ENCODE results near the gene TIGD6. TPM values are rescaled to one million over a fixed set of nuclear protein-coding genes. Genes with fewer than 3 reads are reported as not detected.
"Not testable (repeated sequence)": the region's sequence is repeated elsewhere in the genome, so short reads cannot be mapped to it uniquely, and the experiment has no call there.

Gene TIGD6
- 1 to 10 TPM; 2.6 to 3.1 TPM for total RNA-seq

- Mint-ChIP-seq H3K4me1 (ENCODE audit: low read depth) (peaks cover 41% of the 10 kb centered on the region), H3K9me3 (no peaks in the 10 kb centered on the region), H3K27ac (peak within 1 kb of the TSS; percentile 97), H3K27me3 (ENCODE audit: low read depth) (no peaks in the 10 kb centered on the region), H3K36me3 (ENCODE audit: insufficient read depth in 2 of 2) (peaks cover 10 to 12% of the 10 kb centered on the region in 2 donors), H3K4me3 (peak within 1 kb of the TSS; percentile 93)
- DNase-seq, result peak; percentile 92 to 93
- peak; percentile 88 to 90 for ATAC-seq (replicated peaks in 1 of 2)
Observed at GRCh38 chr5:150000256-150000989, at the start of gene TIGD6, which contains the start of gene HMGXB3. TIGD6 (minus strand) TSS chr5:150000654; CDS start chr5:149996348, 4,306 bp downstream. HMGXB3 (plus strand) TSS chr5:150000739; CDS start chr5:150004853, 4,114 bp downstream.

GRCh38 chr5:150046031-150046430 is 45.6 kb upstream of the TIGD6 start:
- H3K27ac Mint-ChIP-seq, result no peak overlapping the region
- no peaks in the 10 kb centered on the region for H3K4me1 Mint-ChIP-seq (ENCODE audit: low read depth)
- H3K4me3 Mint-ChIP-seq, result no peak overlapping the region
- no peaks in the 10 kb centered on the region for H3K9me3 Mint-ChIP-seq
- DNase-seq (no peak), ATAC-seq (replicated peaks in 1 of 2) (peak in 1 of 2 donors; percentile 52)
- H3K27me3 Mint-ChIP-seq (ENCODE audit: low read depth), result no peaks in the 10 kb centered on the region
- H3K36me3 Mint-ChIP-seq (ENCODE audit: insufficient read depth in 2 of 2), result peaks cover 9 to 17% of the 10 kb centered on the region in 2 donors

GRCh38 chr5:150045549-150045948 is 45.1 kb upstream of the TIGD6 start:
- H3K36me3 Mint-ChIP-seq (ENCODE audit: insufficient read depth in 2 of 2), result peaks cover 8 to 17% of the 10 kb centered on the region in 2 donors
- no peak for ATAC-seq (replicated peaks in 1 of 2)

DNA sequence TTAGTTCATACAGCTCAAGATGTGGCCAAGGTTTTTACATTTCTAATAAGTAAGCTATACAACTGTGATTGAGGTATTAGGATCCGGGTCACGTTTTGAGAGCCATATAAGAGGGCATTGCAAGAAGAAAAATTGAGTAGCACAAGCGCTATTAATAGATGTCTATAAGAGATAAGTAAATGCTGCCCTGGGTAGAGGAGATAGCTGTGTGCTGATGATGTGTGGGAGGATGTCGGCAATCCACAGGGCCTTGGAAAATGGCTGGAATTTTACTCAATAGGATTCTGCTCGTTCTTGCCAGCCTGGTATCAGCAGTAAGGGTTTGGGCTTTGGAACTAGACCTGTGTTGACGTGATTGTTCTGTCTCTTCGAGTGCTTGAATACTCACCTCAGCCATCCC is 44.3 kb upstream of the TIGD6 start:
- Mint-ChIP-seq H3K27me3 (ENCODE audit: low read depth) (no peaks in the 10 kb centered on the region), H3K27ac (peak overlapping the region; percentile 35), H3K36me3 (ENCODE audit: insufficient read depth in 2 of 2) (peaks cover 8 to 15% of the 10 kb centered on the region in 2 donors), H3K4me1 (ENCODE audit: low read depth) (no peaks in the 10 kb centered on the region), H3K4me3 (no peak overlapping the region), H3K9me3 (no peaks in the 10 kb centered on the region)
- DNase-seq, result no peak
- ATAC-seq (replicated peaks in 1 of 2), result no peak

More at GRCh38 chr5:150045549-150045948, 45.1 kb upstream of the TIGD6 start:
- Mint-ChIP-seq H3K27me3 (ENCODE audit: low read depth) (no peaks in the 10 kb centered on the region), H3K9me3 (no peaks in the 10 kb centered on the region), H3K4me1 (ENCODE audit: low read depth) (no peaks in the 10 kb centered on the region), H3K4me3 (no peak overlapping the region), H3K27ac (no peak overlapping the region)
- no peak for DNase-seq

DNA sequence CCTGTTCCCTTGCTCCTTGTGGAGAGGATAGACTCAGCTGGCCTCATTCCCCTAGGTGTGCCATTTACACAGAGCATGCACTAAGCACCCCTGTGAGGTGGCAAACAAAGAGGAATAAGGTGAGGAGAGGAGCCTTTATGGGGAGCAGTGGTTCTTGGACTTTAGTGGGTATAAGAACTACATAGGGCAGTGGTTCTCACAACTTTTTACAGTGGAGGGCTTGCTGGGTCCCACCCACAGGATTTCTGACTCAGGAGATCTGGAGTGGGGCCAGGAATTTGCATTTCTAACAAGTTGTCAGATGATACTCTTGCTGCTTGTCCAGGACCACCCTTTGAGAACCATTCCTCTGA is 43.9 kb upstream of the TIGD6 start:
- no peak for ATAC-seq (replicated peaks in 1 of 2)
- H3K4me3 Mint-ChIP-seq, result no peak overlapping the region
- peaks cover 8 to 14% of the 10 kb centered on the region in 2 donors for H3K36me3 Mint-ChIP-seq (ENCODE audit: insufficient read depth in 2 of 2)
- no peak for DNase-seq
- no peaks in the 10 kb centered on the region for H3K4me1 Mint-ChIP-seq (ENCODE audit: low read depth)
- H3K9me3 Mint-ChIP-seq, result no peaks in the 10 kb centered on the region
- H3K27ac Mint-ChIP-seq, result no peak overlapping the region
- H3K27me3 Mint-ChIP-seq (ENCODE audit: low read depth), result no peaks in the 10 kb centered on the region

DNA sequence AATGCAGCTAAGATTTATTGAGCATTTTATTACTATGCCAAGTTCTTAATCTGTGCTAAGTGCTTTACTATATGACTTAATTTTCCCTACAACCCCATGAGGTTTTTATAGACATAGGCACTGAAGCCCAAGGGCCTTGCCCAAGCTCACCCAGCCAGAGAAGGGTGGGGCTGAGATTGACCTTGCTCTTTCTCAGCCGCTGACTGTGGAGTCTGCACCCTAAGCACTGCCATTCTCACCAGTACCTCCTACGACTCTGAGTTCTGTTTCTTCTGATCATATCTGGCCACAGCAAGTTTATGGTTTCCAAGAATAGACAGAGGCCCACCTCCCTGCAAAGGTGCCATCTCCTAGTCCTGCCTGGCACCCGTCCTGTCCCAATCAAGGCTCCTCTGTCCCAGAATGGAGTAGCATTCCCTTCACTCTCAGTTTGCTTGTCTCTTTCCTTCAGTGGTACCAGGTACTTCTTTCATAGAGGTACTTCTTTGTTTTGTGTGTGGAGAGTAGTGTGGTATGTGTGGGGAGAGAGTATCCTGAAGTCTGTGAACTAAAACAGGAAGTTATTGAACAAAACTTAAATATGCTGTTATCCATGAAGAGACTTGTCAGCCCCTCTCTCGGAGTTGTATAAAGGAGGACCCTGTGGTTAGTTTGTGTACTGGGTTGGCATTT is 43.3 kb upstream of the TIGD6 start:
- no peak for DNase-seq
- Mint-ChIP-seq H3K27me3 (ENCODE audit: low read depth) (no peaks in the 10 kb centered on the region), H3K4me3 (no peak overlapping the region), H3K9me3 (no peaks in the 10 kb centered on the region), H3K36me3 (ENCODE audit: insufficient read depth in 2 of 2) (peaks cover 6 to 9% of the 10 kb centered on the region in 2 donors), H3K27ac (peak overlapping the region; percentile 18), H3K4me1 (ENCODE audit: low read depth) (no peaks in the 10 kb centered on the region)
- ATAC-seq (replicated peaks in 1 of 2), result peak in 1 of 2 donors; percentile 38

DNA sequence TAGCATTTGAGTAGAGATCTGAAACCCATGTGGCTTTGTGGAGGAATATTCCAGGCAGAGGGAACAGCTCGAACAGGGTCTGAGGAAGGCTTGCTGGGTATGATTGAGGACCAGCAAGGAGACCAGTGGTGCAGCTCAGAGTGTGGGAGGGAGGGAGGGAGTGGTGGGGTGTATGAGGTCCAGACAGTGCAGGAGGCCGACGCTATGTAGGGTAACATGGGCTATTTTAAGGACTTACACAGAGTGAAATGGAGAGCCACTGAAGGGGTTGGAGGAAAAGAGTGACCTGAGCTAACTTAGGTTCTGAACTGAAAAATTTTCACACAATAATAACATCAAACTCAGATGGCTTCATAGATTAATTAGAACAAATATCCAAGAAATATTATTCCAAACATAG is 42.0 kb upstream of the TIGD6 start:
- no peak overlapping the region for H3K27ac Mint-ChIP-seq
- ATAC-seq (replicated peaks in 1 of 2) (no peak), DNase-seq (no peak)
- no peaks in the 10 kb centered on the region for H3K27me3 Mint-ChIP-seq (ENCODE audit: low read depth)
- H3K4me3 Mint-ChIP-seq, result no peak overlapping the region
- no peaks in the 10 kb centered on the region for H3K9me3 Mint-ChIP-seq
- H3K4me1 Mint-ChIP-seq (ENCODE audit: low read depth), result no peaks in the 10 kb centered on the region
- peaks cover 3 to 5% of the 10 kb centered on the region in 2 donors for H3K36me3 Mint-ChIP-seq (ENCODE audit: insufficient read depth in 2 of 2)

- Mint-ChIP-seq H3K27me3 (ENCODE audit: low read depth) (no peaks in the 10 kb centered on the region), H3K27ac (no peak overlapping the region), H3K4me3 (no peak overlapping the region), H3K4me1 (ENCODE audit: low read depth) (no peaks in the 10 kb centered on the region), H3K36me3 (ENCODE audit: insufficient read depth in 2 of 2) (peaks cover 3 to 5% of the 10 kb centered on the region in 2 donors), H3K9me3 (no peaks in the 10 kb centered on the region)
- no peak for DNase-seq
- ATAC-seq (replicated peaks in 1 of 2), result no peak
Observed at GRCh38 chr5:150038547-150038946, 38.1 kb upstream of the TIGD6 start.

DNA sequence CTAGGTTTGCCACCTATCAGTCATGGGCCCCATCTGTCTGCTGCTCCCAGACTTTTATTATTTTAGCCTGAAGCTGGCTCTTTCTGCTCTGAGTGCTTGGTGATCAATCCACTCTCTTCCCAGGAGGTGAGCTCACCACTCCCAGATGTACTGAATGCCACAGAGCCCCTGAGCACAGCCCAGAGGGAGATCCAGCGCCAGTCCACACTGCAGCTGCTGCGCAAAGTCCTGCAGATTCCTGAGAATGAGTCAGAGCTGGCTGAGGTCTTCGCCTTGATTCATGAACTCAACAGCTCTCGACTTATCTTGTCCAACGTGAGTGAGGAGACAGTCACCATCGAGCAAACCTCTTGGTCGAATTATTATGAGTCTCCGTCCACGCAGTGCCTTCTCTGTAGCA is 36.1 kb upstream of the TIGD6 start:
- no peak for DNase-seq
- Mint-ChIP-seq H3K27ac (no peak overlapping the region), H3K36me3 (ENCODE audit: insufficient read depth in 2 of 2) (peaks cover 5 to 12% of the 10 kb centered on the region in 2 donors), H3K4me1 (ENCODE audit: low read depth) (no peaks in the 10 kb centered on the region), H3K4me3 (no peak overlapping the region), H3K9me3 (no peaks in the 10 kb centered on the region), H3K27me3 (ENCODE audit: low read depth) (no peaks in the 10 kb centered on the region)
- no peak for ATAC-seq (replicated peaks in 1 of 2)

DNA sequence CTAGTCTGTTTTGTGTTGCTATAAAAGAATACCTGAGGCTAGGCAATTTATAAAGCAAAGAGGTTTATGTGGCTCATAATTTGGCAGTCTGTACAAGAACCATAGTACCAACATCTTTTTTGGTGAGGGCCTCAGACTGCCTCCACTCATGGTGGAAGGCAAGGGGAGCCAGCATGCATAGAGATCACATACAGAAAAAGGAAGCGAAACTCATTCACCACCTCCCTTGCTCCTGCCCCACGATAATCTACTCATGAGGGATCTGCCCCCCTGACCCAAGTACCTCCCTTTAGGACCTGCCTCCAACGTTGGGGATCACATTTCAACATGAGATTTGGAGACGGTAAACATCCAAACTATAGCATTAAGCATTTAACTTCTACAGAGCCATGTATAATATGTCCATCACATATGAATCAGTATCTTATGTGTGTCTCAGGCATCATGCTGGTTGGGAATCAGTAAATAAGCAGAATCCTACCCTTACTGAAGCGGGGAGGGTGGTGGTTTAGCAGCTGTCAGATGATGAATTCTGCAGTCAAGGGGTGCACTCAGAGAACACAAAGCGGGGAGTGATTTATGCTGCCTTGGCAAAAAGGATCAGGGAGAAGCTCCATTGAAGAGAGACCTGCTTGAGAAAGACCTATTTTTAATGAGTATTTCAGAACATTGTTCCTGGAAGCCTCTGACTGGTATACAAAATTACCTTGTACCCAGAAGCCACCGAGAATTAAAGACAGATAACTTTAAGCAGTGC is 34.9 kb upstream of the TIGD6 start:
- Mint-ChIP-seq H3K36me3 (ENCODE audit: insufficient read depth in 2 of 2) (peaks cover 5 to 15% of the 10 kb centered on the region in 2 donors), H3K9me3 (no peaks in the 10 kb centered on the region), H3K4me3 (no peak overlapping the region), H3K4me1 (ENCODE audit: low read depth) (no peaks in the 10 kb centered on the region), H3K27ac (no peak overlapping the region), H3K27me3 (ENCODE audit: low read depth) (no peaks in the 10 kb centered on the region)
- ATAC-seq (replicated peaks in 1 of 2) (no peak), DNase-seq (no peak)

- DNase-seq (no peak), ATAC-seq (replicated peaks in 1 of 2) (no peak)
- no peak overlapping the region for H3K4me3 Mint-ChIP-seq
- no peaks in the 10 kb centered on the region for H3K27me3 Mint-ChIP-seq (ENCODE audit: low read depth)
- H3K36me3 Mint-ChIP-seq (ENCODE audit: insufficient read depth in 2 of 2), result peaks cover 5 to 15% of the 10 kb centered on the region in 2 donors
- no peak overlapping the region for H3K27ac Mint-ChIP-seq
- H3K4me1 Mint-ChIP-seq (ENCODE audit: low read depth), result no peaks in the 10 kb centered on the region
- H3K9me3 Mint-ChIP-seq, result no peaks in the 10 kb centered on the region
Observed at GRCh38 chr5:150034662-150035061, 34.2 kb upstream of the TIGD6 start.

- Mint-ChIP-seq H3K4me1 (ENCODE audit: low read depth) (no peaks in the 10 kb centered on the region), H3K36me3 (ENCODE audit: insufficient read depth in 2 of 2) (peaks cover 5 to 12% of the 10 kb centered on the region in 2 donors), H3K27ac (no peak overlapping the region), H3K4me3 (no peak overlapping the region), H3K27me3 (ENCODE audit: low read depth) (no peaks in the 10 kb centered on the region), H3K9me3 (no peaks in the 10 kb centered on the region)
- ATAC-seq (replicated peaks in 1 of 2) (no peak), DNase-seq (no peak)
Observed at GRCh38 chr5:150033334-150033733, 32.9 kb upstream of the TIGD6 start.

DNA sequence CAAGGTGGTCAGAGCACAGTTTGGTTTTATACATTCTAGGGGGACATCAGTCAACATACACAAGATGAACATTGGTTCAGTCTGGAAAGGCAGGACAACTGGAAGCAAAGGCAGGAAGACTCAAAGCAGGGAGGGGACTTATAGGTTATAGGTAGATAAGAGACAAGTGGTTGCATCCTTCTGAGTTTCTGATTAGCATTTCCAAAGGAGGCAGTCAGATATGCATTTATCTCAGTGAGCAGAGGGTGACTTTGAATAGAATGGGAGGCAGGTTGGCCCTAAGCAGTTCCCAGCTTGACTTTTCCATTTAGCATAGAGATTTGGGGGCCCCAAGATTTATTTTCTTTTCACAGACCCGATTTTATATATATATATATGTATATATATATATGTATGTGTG is 27.6 kb upstream of the TIGD6 start:
- H3K27me3 Mint-ChIP-seq (ENCODE audit: low read depth); DNase-seq; H3K4me1 Mint-ChIP-seq (ENCODE audit: low read depth); H3K4me3 Mint-ChIP-seq; H3K9me3 Mint-ChIP-seq; H3K27ac Mint-ChIP-seq; ATAC-seq (replicated peaks in 1 of 2): not testable (repeated sequence)
- peaks cover 5 to 17% of the 10 kb centered on the region in 2 donors for H3K36me3 Mint-ChIP-seq (ENCODE audit: insufficient read depth in 2 of 2)
